K562 (cell line): ENCODE measurements around the gene MYLK4. TPM values are rescaled to one million over a fixed set of nuclear protein-coding genes. Genes with fewer than 3 reads are reported as not detected.

Experiments used
- BRCA1 ChIP-seq, 2 experiments: fragments of 450-650 bp in 1 of 2; sonication (generic) in 1 of 2; formaldehyde crosslinking in 1 of 2; IDR thresholded peaks; 2 replicates each; pipeline versions ENCODE4 v1.5.0 to v1.6.1; 2017 to 2020; ENCODE audit warnings: mild to moderate bottlenecking in 1 of 2, missing genetic modification reagents in 1 of 2
- ETV1 ChIP-seq: fragments of 450-650 bp; conservative IDR thresholded peaks from 2 replicates; pipeline ENCODE4 v1.6.1; 2016; ENCODE audit warnings: missing genetic modification characterization, control low read depth, low read depth, missing compliant biosample characterization
- GABPB1 ChIP-seq: sonication (generic); formaldehyde crosslinking; IDR thresholded peaks from 2 replicates; pipeline ENCODE4 v1.8.0; 2022; ENCODE audit warnings: mild to moderate bottlenecking, missing genetic modification reagents
- MAFG ChIP-seq: fragments of 450-650 bp; conservative IDR thresholded peaks from 2 replicates; pipeline ENCODE4 v1.6.1; 2016; ENCODE audit warnings: missing genetic modification characterization, missing compliant biosample characterization
- MED1 ChIP-seq: sonication (generic); formaldehyde crosslinking; IDR thresholded peaks from 2 replicates; pipeline ENCODE4 v1.8.1; 2023; ENCODE audit warnings: missing genetic modification reagents, borderline replicate concordance
- NCOA4 ChIP-seq: fragments of 450-650 bp; IDR thresholded peaks from 2 replicates; pipeline ENCODE4 v1.6.1; 2018; ENCODE audit warnings: mild to moderate bottlenecking; ENCODE audit not compliant: partially characterized antibody
- POLR2AphosphoS5 ChIP-seq: IDR thresholded peaks from 2 replicates; pipeline ENCODE4 v1.6.1; 2011; ENCODE audit warnings: mild to moderate bottlenecking, low read depth, low read length, moderate library complexity; ENCODE audit not compliant: control insufficient read depth, insufficient read depth
- RBM14 ChIP-seq: fragments of 200-400 bp; formaldehyde crosslinking; IDR thresholded peaks from 2 replicates; pipeline ENCODE4 v1.6.1; 2018; ENCODE audit warnings: low read depth, mild to moderate bottlenecking, low read length, moderate library complexity, borderline replicate concordance; ENCODE audit not compliant: insufficient read depth
- RFX5 ChIP-seq: IDR thresholded peaks from 2 replicates; pipeline ENCODE4 v1.6.1; 2011; ENCODE audit warnings: low read depth, mild to moderate bottlenecking, improper control_type of control experiment, low read length
- U2AF1 ChIP-seq: fragments of 200-400 bp; formaldehyde crosslinking; optimal IDR thresholded peaks from 2 replicates; pipeline ENCODE3; 2017; ENCODE audit warnings: mild to moderate bottlenecking, low read depth, low read length, moderate library complexity
- ZNF324 ChIP-seq: fragments of 250-450 bp; sonication (Bioruptor Pico); IDR thresholded peaks from 2 replicates; pipeline ENCODE4 v1.4.0; 2020; ENCODE audit warnings: mild to moderate bottlenecking
- polyA plus RNA-seq, 8 experiments: library from polyadenylated mRNA; depleted of rRNA in 4 of 8; stranded (reverse) in 5 of 8; unstranded in 3 of 8; fragments of >200 nt; fragmentation: Nextera tagmentation in 2 of 8; fragmentation: Illumina TruSeq in 1 of 8; extraction: Ambion mirVana in 2 of 8; extraction: Trizol in 1 of 8; gene quantifications; 2 replicates each; pipeline versions ENCODE4 v1.2.1 to v1.2.3, GENCODE V29; 2011 to 2014; ENCODE audit warnings: inconsistent platforms in 1 of 8, missing spikeins in 1 of 8
- total RNA-seq, 7 experiments: library from RNA; depleted of rRNA in 6 of 7; stranded (reverse); fragments of >200 nt in 6 of 7; fragmentation: Illumina TruSeq in 2 of 7; extraction: Trizol in 2 of 7; gene quantifications; 2 replicates each; pipeline versions ENCODE4 v1.2.1 to v1.2.3, GENCODE V29; 2011 to 2021; ENCODE audit warnings: low replicate concordance in 1 of 7
- TF ChIP-seq, protein P1 (sequence below): sonication (generic); formaldehyde crosslinking; IDR thresholded peaks from 2 replicates; pipeline ENCODE4 v1.8.1; 2023; ENCODE audit warnings: mild to moderate bottlenecking, missing genetic modification reagents
- TF ChIP-seq, protein P2 (sequence below), 2 experiments: fragments of 450-650 bp in 1 of 2; sonication (generic) in 1 of 2; formaldehyde crosslinking in 1 of 2; IDR thresholded peaks in 1 of 2; conservative IDR thresholded peaks in 1 of 2; 2 replicates each; pipeline versions ENCODE4 v1.6.1 to v1.8.1; 2016 to 2023; ENCODE audit warnings: mild to moderate bottlenecking in 2 of 2, moderate library complexity in 2 of 2, inconsistent platforms in 1 of 2, missing genetic modification reagents in 1 of 2
- TF ChIP-seq, protein P3 (sequence below): sonication (generic); formaldehyde crosslinking; IDR thresholded peaks from 2 replicates; pipeline ENCODE4 v1.4.0; 2020; ENCODE audit warnings: mild to moderate bottlenecking, missing genetic modification reagents
- TF ChIP-seq, protein P4 (sequence below), 2 experiments: IDR thresholded peaks; 2 replicates each; pipeline ENCODE4 v1.6.1; 2011; ENCODE audit warnings: borderline replicate concordance in 1 of 2, control low read depth in 1 of 2, low read depth in 1 of 2, low read length in 1 of 2, mild to moderate bottlenecking in 1 of 2, mixed read lengths in 1 of 2, moderate library complexity in 1 of 2; ENCODE audit not compliant: insufficient read depth in 1 of 2, insufficient read length in 1 of 2, poor library complexity in 1 of 2, severe bottlenecking in 1 of 2; ENCODE audit errors: extremely low read depth in 1 of 2

MYLK4 gene
- total and polyA plus RNA-seq, 9 of the 15 experiments (the other 6 are each of a cell fraction or from before 2014, with no cell fraction given): 0.01 to 0.15 (median 0.06) TPM

DNA sequence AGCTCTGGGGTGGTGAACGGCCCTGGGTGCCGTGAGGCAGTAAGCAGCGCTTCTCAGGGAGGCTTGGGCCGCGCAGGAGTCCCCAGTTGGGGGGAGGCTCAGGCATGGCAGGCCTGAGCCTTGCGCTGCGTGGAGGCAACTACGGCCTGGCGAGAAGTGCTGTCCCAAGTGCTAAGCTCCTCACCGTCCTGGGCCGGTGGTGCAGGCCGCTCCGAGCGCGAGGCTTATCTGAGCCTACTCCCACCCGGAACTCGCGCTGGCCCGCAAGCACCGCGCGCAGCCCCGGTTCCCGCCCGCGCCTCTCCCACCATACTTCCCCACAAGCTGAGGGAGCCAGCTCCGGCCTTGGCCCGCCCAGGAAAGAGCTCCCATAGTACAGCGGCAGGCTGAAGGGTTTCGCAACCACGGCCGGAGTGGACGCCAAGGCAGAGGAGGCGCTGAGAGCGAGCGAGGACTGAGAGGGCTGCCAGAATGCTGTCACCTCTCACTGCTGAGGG, 12.7 kb upstream of the MYLK4 start (continued):
- TF ChIP-seq U2AF1 (no peak), GABPB1 (no peak), RBM14 (0 out of 2 replicates have a peak, but pooled peaks have one; percentile 64), POLR2AphosphoS5 (no peak), MAFG (tag) (no peak), RFX5 (no peak), MED1 (CRISPR knock-in tag) (no peak), ZNF324 (no peak), BRCA1 (IDR thresholded peaks at IDR 0.05) (no peak), BRCA1 (CRISPR knock-in tag; IDR thresholded peaks at IDR 0.05) (no peak), ETV1 (tag) (no peak), NCOA4 (no peak)
- TF ChIP-seq, protein P1, sequence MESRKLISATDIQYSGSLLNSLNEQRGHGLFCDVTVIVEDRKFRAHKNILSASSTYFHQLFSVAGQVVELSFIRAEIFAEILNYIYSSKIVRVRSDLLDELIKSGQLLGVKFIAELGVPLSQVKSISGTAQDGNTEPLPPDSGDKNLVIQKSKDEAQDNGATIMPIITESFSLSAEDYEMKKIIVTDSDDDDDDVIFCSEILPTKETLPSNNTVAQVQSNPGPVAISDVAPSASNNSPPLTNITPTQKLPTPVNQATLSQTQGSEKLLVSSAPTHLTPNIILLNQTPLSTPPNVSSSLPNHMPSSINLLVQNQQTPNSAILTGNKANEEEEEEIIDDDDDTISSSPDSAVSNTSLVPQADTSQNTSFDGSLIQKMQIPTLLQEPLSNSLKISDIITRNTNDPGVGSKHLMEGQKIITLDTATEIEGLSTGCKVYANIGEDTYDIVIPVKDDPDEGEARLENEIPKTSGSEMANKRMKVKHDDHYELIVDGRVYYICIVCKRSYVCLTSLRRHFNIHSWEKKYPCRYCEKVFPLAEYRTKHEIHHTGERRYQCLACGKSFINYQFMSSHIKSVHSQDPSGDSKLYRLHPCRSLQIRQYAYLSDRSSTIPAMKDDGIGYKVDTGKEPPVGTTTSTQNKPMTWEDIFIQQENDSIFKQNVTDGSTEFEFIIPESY (CRISPR knock-in tag): peak; percentile 59; the same call in 1 of the 2 replicates
- TF ChIP-seq, protein P2, sequence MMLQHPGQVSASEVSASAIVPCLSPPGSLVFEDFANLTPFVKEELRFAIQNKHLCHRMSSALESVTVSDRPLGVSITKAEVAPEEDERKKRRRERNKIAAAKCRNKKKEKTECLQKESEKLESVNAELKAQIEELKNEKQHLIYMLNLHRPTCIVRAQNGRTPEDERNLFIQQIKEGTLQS (IDR thresholded peaks at IDR 0.05): peak; percentile 45; the same call in 1 of the 2 replicates
- TF ChIP-seq, protein P2 (CRISPR knock-in tag; conservative IDR thresholded peaks at IDR 0.05): no peak
- TF ChIP-seq, protein P3, sequence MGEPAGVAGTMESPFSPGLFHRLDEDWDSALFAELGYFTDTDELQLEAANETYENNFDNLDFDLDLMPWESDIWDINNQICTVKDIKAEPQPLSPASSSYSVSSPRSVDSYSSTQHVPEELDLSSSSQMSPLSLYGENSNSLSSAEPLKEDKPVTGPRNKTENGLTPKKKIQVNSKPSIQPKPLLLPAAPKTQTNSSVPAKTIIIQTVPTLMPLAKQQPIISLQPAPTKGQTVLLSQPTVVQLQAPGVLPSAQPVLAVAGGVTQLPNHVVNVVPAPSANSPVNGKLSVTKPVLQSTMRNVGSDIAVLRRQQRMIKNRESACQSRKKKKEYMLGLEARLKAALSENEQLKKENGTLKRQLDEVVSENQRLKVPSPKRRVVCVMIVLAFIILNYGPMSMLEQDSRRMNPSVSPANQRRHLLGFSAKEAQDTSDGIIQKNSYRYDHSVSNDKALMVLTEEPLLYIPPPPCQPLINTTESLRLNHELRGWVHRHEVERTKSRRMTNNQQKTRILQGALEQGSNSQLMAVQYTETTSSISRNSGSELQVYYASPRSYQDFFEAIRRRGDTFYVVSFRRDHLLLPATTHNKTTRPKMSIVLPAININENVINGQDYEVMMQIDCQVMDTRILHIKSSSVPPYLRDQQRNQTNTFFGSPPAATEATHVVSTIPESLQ (CRISPR knock-in tag): no peak
- TF ChIP-seq, protein P4, sequence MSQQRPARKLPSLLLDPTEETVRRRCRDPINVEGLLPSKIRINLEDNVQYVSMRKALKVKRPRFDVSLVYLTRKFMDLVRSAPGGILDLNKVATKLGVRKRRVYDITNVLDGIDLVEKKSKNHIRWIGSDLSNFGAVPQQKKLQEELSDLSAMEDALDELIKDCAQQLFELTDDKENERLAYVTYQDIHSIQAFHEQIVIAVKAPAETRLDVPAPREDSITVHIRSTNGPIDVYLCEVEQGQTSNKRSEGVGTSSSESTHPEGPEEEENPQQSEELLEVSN (IDR thresholded peaks at IDR 0.05; ENCODE audit: borderline replicate concordance in 1 of 2, extremely low read depth in 1 of 2, insufficient read depth in 1 of 2, insufficient read length in 1 of 2, low read depth in 1 of 2, low read length in 1 of 2, poor library complexity in 1 of 2, severe bottlenecking in 1 of 2): no peak
- TF ChIP-seq, all 486 proteins: peak for 8
